Parathyroid adenoma (tissue), 2 donors: Measurements from ENCODE around the gene STARD10.
A peak's percentile ranks its signal among the peaks of the same experiment; 100 is the strongest.

ENCODE experiments used
- H2AFZ ChIP-seq: fragments of 300-600 bp; sonication (generic); one replicate; pipeline ENCODE4 v1.7.0; 2017; ENCODE audit warnings: antibody characterized with exemption, mild to moderate bottlenecking
- H3K27ac ChIP-seq: fragments of 300-600 bp; sonication (generic); one replicate; pipeline ENCODE4 v1.7.0; 2017
- H3K27me3 ChIP-seq: fragments of 300-600 bp; sonication (generic); one replicate; pipeline ENCODE4 v1.7.0; 2017; ENCODE audit warnings: low read length; ENCODE audit not compliant: control insufficient read depth, insufficient read depth
- H3K36me3 ChIP-seq: fragments of 300-600 bp; sonication (generic); one replicate; pipeline ENCODE4 v1.7.0; 2017; ENCODE audit warnings: low read length; ENCODE audit not compliant: control insufficient read depth, insufficient read depth
- H3K4me1 ChIP-seq: fragments of 300-600 bp; sonication (generic); one replicate; pipeline ENCODE4 v1.7.0; 2017; ENCODE audit warnings: control low read depth
- H3K4me2 ChIP-seq: fragments of 300-600 bp; sonication (generic); one replicate; pipeline ENCODE4 v1.7.0; 2017; ENCODE audit warnings: low read length
- H3K4me3 ChIP-seq: fragments of 300-600 bp; sonication (generic); one replicate; pipeline ENCODE4 v1.7.0; 2017; ENCODE audit warnings: low read depth, low read length
- H3K79me2 ChIP-seq: fragments of 300-600 bp; sonication (generic); one replicate; pipeline ENCODE4 v1.7.0; 2017; ENCODE audit warnings: control low read depth
- H3K9ac ChIP-seq: fragments of 300-600 bp; sonication (generic); one replicate; pipeline ENCODE4 v1.7.0; 2017; ENCODE audit warnings: mild to moderate bottlenecking
- H3K9me3 ChIP-seq: fragments of 300-600 bp; sonication (generic); one replicate; pipeline ENCODE4 v1.7.0; 2017; ENCODE audit warnings: low read length; ENCODE audit not compliant: control insufficient read depth
- CTCF ChIP-seq: fragments of 300-600 bp; sonication (generic); IDR thresholded peaks from one replicate; pipeline ENCODE4 v1.7.0; 2017; ENCODE audit warnings: antibody characterized with exemption, mild to moderate bottlenecking
- donor health status: primary hyperparathyroidism.

Gene STARD10

GRCh38 chr11:72721689-72722049 is 72.2 kb downstream of the STARD10 start:
- Histone ChIP-seq H3K4me2 (peak overlapping the region; percentile 90), H3K4me1 (peaks cover 4% of the 10 kb centered on the region), H3K9me3 (no peaks in the 10 kb centered on the region), H3K27me3 (no peaks in the 10 kb centered on the region), H3K27ac (peak overlapping the region; percentile 84), H3K36me3 (no peaks in the 10 kb centered on the region), H3K9ac (no peak overlapping the region), H3K4me3 (peak overlapping the region; percentile 74), H3K79me2 (peaks cover 34% of the 10 kb centered on the region), H2AFZ (peak overlapping the region; percentile 93)
- TF ChIP-seq CTCF, result no peak

DNA sequence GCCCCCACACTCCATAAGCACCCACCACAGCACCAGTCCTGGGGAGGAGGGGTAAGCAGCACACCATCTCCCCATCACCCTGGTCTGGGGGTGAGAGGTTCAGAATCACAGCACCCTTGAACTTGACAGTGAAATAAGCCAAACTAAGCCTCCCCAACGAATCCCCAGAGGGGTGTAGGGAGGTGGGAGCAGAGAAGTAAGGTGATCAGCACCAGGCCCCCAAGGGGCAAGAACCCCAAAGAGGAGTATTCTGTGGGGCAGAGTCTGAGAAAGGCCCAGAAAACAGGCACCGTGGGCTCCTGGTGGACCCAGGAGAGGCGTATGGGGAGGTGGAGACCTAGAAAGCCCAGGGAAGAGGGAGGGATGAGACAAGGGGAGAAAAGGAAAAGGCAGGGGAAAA is 72.6 kb downstream of the STARD10 start:
- no peaks in the 10 kb centered on the region for H3K36me3 ChIP-seq
- H3K27me3 ChIP-seq, result no peaks in the 10 kb centered on the region
- no peak overlapping the region for H3K9ac ChIP-seq
- H3K4me2 ChIP-seq, result peak overlapping the region; percentile 90
- H3K79me2 ChIP-seq, result peaks cover 34% of the 10 kb centered on the region
- peaks cover 4% of the 10 kb centered on the region for H3K4me1 ChIP-seq
- no peak overlapping the region for H2AFZ ChIP-seq
- peak overlapping the region; percentile 84 for H3K27ac ChIP-seq
- H3K9me3 ChIP-seq, result no peaks in the 10 kb centered on the region
- H3K4me3 ChIP-seq, result peak overlapping the region; percentile 74
- TF ChIP-seq CTCF, result no peak

GRCh38 chr11:72720784-72721183 is 73.1 kb downstream of the STARD10 start:
- no peaks in the 10 kb centered on the region for H3K27me3 ChIP-seq
- no peaks in the 10 kb centered on the region for H3K36me3 ChIP-seq
- H3K27ac ChIP-seq, result peak overlapping the region; percentile 84
- H3K9ac ChIP-seq, result no peak overlapping the region
- peak overlapping the region; percentile 74 for H3K4me3 ChIP-seq
- peaks cover 4% of the 10 kb centered on the region for H3K4me1 ChIP-seq
- TF ChIP-seq CTCF, result no peak
- H2AFZ ChIP-seq, result no peak overlapping the region
- H3K4me2 ChIP-seq, result peak overlapping the region; percentile 90
- peaks cover 34% of the 10 kb centered on the region for H3K79me2 ChIP-seq
- no peaks in the 10 kb centered on the region for H3K9me3 ChIP-seq

GRCh38 chr11:72720047-72720446 is 73.8 kb downstream of the STARD10 start:
- H3K36me3 ChIP-seq, result no peaks in the 10 kb centered on the region
- H2AFZ ChIP-seq, result no peak overlapping the region
- H3K79me2 ChIP-seq, result peaks cover 33% of the 10 kb centered on the region
- TF ChIP-seq CTCF, result no peak
- no peak overlapping the region for H3K9ac ChIP-seq
- peak overlapping the region; percentile 27 for H3K4me3 ChIP-seq
- H3K27ac ChIP-seq, result no peak overlapping the region
- H3K27me3 ChIP-seq, result no peaks in the 10 kb centered on the region
- peaks cover 4% of the 10 kb centered on the region for H3K4me1 ChIP-seq
- H3K4me2 ChIP-seq, result peak overlapping the region; percentile 90
- no peaks in the 10 kb centered on the region for H3K9me3 ChIP-seq

GRCh38 chr11:72719551-72719950 is 74.3 kb downstream of the STARD10 start:
- no peaks in the 10 kb centered on the region for H3K9me3 ChIP-seq
- no peak overlapping the region for H3K27ac ChIP-seq
- no peak overlapping the region for H3K4me3 ChIP-seq
- no peak overlapping the region for H3K4me2 ChIP-seq
- H3K9ac ChIP-seq, result no peak overlapping the region
- H3K79me2 ChIP-seq, result peaks cover 28% of the 10 kb centered on the region
- no peaks in the 10 kb centered on the region for H3K27me3 ChIP-seq
- no peak overlapping the region for H2AFZ ChIP-seq
- H3K4me1 ChIP-seq, result peaks cover 4% of the 10 kb centered on the region
- no peaks in the 10 kb centered on the region for H3K36me3 ChIP-seq
- TF ChIP-seq CTCF, result no peak
